ENCODE data around the gene KRTAP4-8. TPM values are rescaled to one million over a fixed set of nuclear protein-coding genes. Genes with fewer than 3 reads are reported as not detected.
"Not testable (repeated sequence)": the region's sequence is repeated elsewhere in the genome, so short reads cannot be mapped to it uniquely, and the experiment has no call there.

The KRTAP4-8 gene
- total RNA-seq, 2 donors from 2014 or later, result not detected

- Histone ChIP-seq H3K4me3 (no peak overlapping the region), H3K9me3 (no peaks in the 10 kb centered on the region), H3K4me1 (no peaks in the 10 kb centered on the region), H3K27ac (no peak overlapping the region), H3K27me3 (no peaks in the 10 kb centered on the region), H3K36me3 (no peaks in the 10 kb centered on the region)
- no peak for TF ChIP-seq CTCF (IDR thresholded peaks at IDR 0.05)
- no peak for DNase-seq (ENCODE audit: low spot score)
Measured at GRCh38 chr17:41063449-41063848, 34.5 kb downstream of the KRTAP4-8 start.

GRCh38 chr17:41061964-41062363 lies 36.0 kb downstream of the KRTAP4-8 start:
- H3K4me3 ChIP-seq, result no peak overlapping the region
- DNase-seq (ENCODE audit: low spot score), result no peak
- H3K27ac ChIP-seq, result no peak overlapping the region
- H3K4me1 ChIP-seq, result no peaks in the 10 kb centered on the region
- H3K36me3 ChIP-seq, result no peaks in the 10 kb centered on the region
- H3K9me3 ChIP-seq, result peaks cover 0 to 8% of the 10 kb centered on the region in 2 donors
- TF ChIP-seq CTCF (IDR thresholded peaks at IDR 0.05), result no peak
- H3K27me3 ChIP-seq, result no peaks in the 10 kb centered on the region

GRCh38 chr17:41060052-41060604 lies 37.8 kb downstream of the KRTAP4-8 start, which contains the start of gene KRTAP2-3:
KRTAP2-3 (minus strand) TSS chr17:41060114; CDS start chr17:41060050, 64 bp downstream.
- TF ChIP-seq CTCF (IDR thresholded peaks at IDR 0.05), result no peak
- no peaks in the 10 kb centered on the region for H3K4me1 ChIP-seq
- no peaks in the 10 kb centered on the region for H3K36me3 ChIP-seq
- H3K27ac ChIP-seq, result no peak within 1 kb of the TSS
- H3K9me3 ChIP-seq, result peaks cover 0 to 8% of the 10 kb centered on the region in 2 donors
- no peak for DNase-seq (ENCODE audit: low spot score)
- H3K4me3 ChIP-seq, result no peak within 1 kb of the TSS
- H3K27me3 ChIP-seq, result no peaks in the 10 kb centered on the region

- H3K27ac ChIP-seq; DNase-seq (ENCODE audit: low spot score); H3K4me1 ChIP-seq; H3K4me3 ChIP-seq; H3K27me3 ChIP-seq; H3K9me3 ChIP-seq; H3K36me3 ChIP-seq: not testable (repeated sequence)
Measured at GRCh38 chr17:41059276-41060051, 38.5 kb downstream of the KRTAP4-8 start.

- H3K9me3 ChIP-seq, result peaks cover 0 to 9% of the 10 kb centered on the region in 2 donors
- H3K4me3 ChIP-seq, result no peak overlapping the region
- H3K36me3 ChIP-seq, result no peaks in the 10 kb centered on the region
- H3K27me3 ChIP-seq, result no peaks in the 10 kb centered on the region
- no peak for TF ChIP-seq CTCF (IDR thresholded peaks at IDR 0.05)
- DNase-seq (ENCODE audit: low spot score), result no peak
- no peaks in the 10 kb centered on the region for H3K4me1 ChIP-seq
- H3K27ac ChIP-seq, result no peak overlapping the region
Measured at GRCh38 chr17:41058741-41059140, 39.2 kb downstream of the KRTAP4-8 start.

GRCh38 chr17:41057547-41057946 lies 40.4 kb downstream of the KRTAP4-8 start:
- H3K27ac ChIP-seq, result no peak overlapping the region
- TF ChIP-seq CTCF (IDR thresholded peaks at IDR 0.05), result no peak
- H3K4me1 ChIP-seq, result no peaks in the 10 kb centered on the region
- no peak overlapping the region for H3K4me3 ChIP-seq
- DNase-seq (ENCODE audit: low spot score), result no peak
- peaks cover 0 to 16% of the 10 kb centered on the region in 2 donors for H3K9me3 ChIP-seq
- no peaks in the 10 kb centered on the region for H3K27me3 ChIP-seq
- no peaks in the 10 kb centered on the region for H3K36me3 ChIP-seq

GRCh38 chr17:41055130-41055529 lies 42.8 kb downstream of the KRTAP4-8 start, which contains the start of gene KRTAP2-2:
KRTAP2-2 (minus strand) TSS chr17:41055230; CDS start chr17:41055211, 19 bp downstream.
- not testable (repeated sequence) for H3K36me3 ChIP-seq; DNase-seq (ENCODE audit: low spot score); H3K27ac ChIP-seq; H3K4me1 ChIP-seq; H3K27me3 ChIP-seq; H3K4me3 ChIP-seq
- H3K9me3 ChIP-seq, result peaks cover 0 to 16% of the 10 kb centered on the region in 2 donors

GRCh38 chr17:41054556-41054955 lies 43.4 kb downstream of the KRTAP4-8 start:
- peaks cover 0 to 16% of the 10 kb centered on the region in 2 donors for H3K9me3 ChIP-seq
- H3K27me3 ChIP-seq; DNase-seq (ENCODE audit: low spot score); H3K36me3 ChIP-seq; H3K27ac ChIP-seq; H3K4me3 ChIP-seq; H3K4me1 ChIP-seq: not testable (repeated sequence)

All from right atrium auricular region (tissue), 2 donors.